K562 (cell line): ENCODE results near the gene CST8. TPM values are rescaled to one million over a fixed set of nuclear protein-coding genes. Genes with fewer than 3 reads are reported as not detected.

Source experiments
- ATAC-seq: fragments of 200-7000 bp; cut with Tn5 transposase; 3 replicates; pipeline ENCODE4 v1.9.1; 2020; ENCODE audit warnings: moderate library complexity
- BruUV-seq: library from RNA; stranded (reverse); fragments of 400-500 nt; replicated peaks from 2 replicates; lab custom pipeline; 2021; lab: Mats Ljungman, UMichigan
- CTCF ChIA-PET: fragments of 300-600 bp; formaldehyde crosslinking; extraction: SDS; loops from one replicate; lab custom pipeline; 2021; ENCODE audit warnings: low intra/inter-chr PET ratio; lab: Yijun Ruan, JAX
- POLR2A ChIA-PET: fragments of 300-600, 350-650 bp; sonication (Branson Sonifier 250); formaldehyde crosslinking; extraction: SDS; loops from one replicate; lab custom pipeline; 2021; ENCODE audit warnings: antibody characterized with exemption, inconsistent platforms; lab: Yijun Ruan, JAX
- DNase-seq, 4 experiments: peaks; one replicate each; pipeline versions ENCODE4 v3.0.0 to v3.0.0-alpha.2; 2011 to 2018; ENCODE audit warnings: low spot score in 3 of 4, mixed read lengths in 3 of 4; ENCODE audit errors: extremely low read depth in 1 of 4
- FAIRE-seq: peaks from 2 replicates; lab custom pipeline; 2011; peaks lifted over from hg19 to GRCh38; lab: Jason Lieb, UNC
- H2AFZ ChIP-seq: 2 replicates; pipeline ENCODE4 v1.6.0; 2011; ENCODE audit warnings: low read depth, low read length, control low read depth, inconsistent platforms
- H3K27ac ChIP-seq: fragments of 200-600 bp; 3 replicates; pipeline ENCODE4 v1.8.0; 2011; ENCODE audit warnings: low read depth, mild to moderate bottlenecking, control low read depth, inconsistent platforms, low read length, moderate library complexity, mixed read lengths; ENCODE audit errors: extremely low read depth
- H3K27me3 ChIP-seq, 2 experiments: fragments of 300-600 bp in 1 of 2; 2 replicates in 1 of 2; 3 replicates in 1 of 2; pipeline versions ENCODE4 v1.6.0 to v1.8.0; 2011; ENCODE audit warnings: inconsistent platforms in 2 of 2, low read length in 2 of 2, mild to moderate bottlenecking in 1 of 2, mixed read lengths in 1 of 2, moderate library complexity in 1 of 2; ENCODE audit not compliant: control insufficient read depth in 2 of 2, insufficient read depth in 2 of 2
- H3K36me3 ChIP-seq: fragments of 300-600 bp; 3 replicates; pipeline ENCODE4 v1.8.0; 2011; ENCODE audit warnings: mild to moderate bottlenecking, low read length, inconsistent platforms; ENCODE audit not compliant: control insufficient read depth, insufficient read depth
- H3K4me1 ChIP-seq, 2 experiments: fragments of 200-600 bp in 1 of 2; replicated peaks in 1 of 2; 2 replicates in 1 of 2; 3 replicates in 1 of 2; pipeline versions ENCODE4 v1.5.1 to v1.8.0; 2011; ENCODE audit warnings: inconsistent platforms in 2 of 2, low read length in 2 of 2, mild to moderate bottlenecking in 1 of 2, mixed read lengths in 1 of 2, moderate library complexity in 1 of 2; ENCODE audit not compliant: control insufficient read depth in 2 of 2, insufficient read depth in 2 of 2
- H3K4me2 ChIP-seq: 2 replicates; pipeline ENCODE4 v1.6.1; 2011; ENCODE audit warnings: low read length, control low read depth, inconsistent platforms, mixed read lengths; ENCODE audit not compliant: insufficient read depth
- H3K4me3 ChIP-seq: fragments of 200-600 bp; sonication (generic), shearing (Covaris generic); 2 replicates; pipeline ENCODE4 v1.5.1; 2016; ENCODE audit warnings: control low read depth, inconsistent platforms
- H3K79me2 ChIP-seq: fragments of 200-600 bp; 3 replicates; pipeline ENCODE4 v1.8.0; 2011; ENCODE audit warnings: low read length, inconsistent platforms; ENCODE audit not compliant: control insufficient read depth, insufficient read depth
- H3K9ac ChIP-seq, 2 experiments: 2 replicates each; pipeline versions ENCODE4 v1.6.0 to v1.6.1; 2011; ENCODE audit warnings: low read depth in 2 of 2, low read length in 2 of 2, control low read depth in 1 of 2, inconsistent platforms in 1 of 2, mild to moderate bottlenecking in 1 of 2, mixed read lengths in 1 of 2; ENCODE audit not compliant: insufficient read depth in 1 of 2
- H3K9me1 ChIP-seq: one replicate; pipeline ENCODE4 v1.6.0; 2011; ENCODE audit warnings: inconsistent platforms, mild to moderate bottlenecking, low read length, moderate library complexity; ENCODE audit not compliant: control insufficient read depth, insufficient read depth
- H3K9me3 ChIP-seq: replicated peaks from 2 replicates; pipeline ENCODE4 v1.5.1; 2011; ENCODE audit warnings: low read depth, low read length, inconsistent platforms; ENCODE audit not compliant: control insufficient read depth, insufficient read depth
- H4K20me1 ChIP-seq: replicated peaks from 2 replicates; pipeline ENCODE4 v1.6.1; 2011; ENCODE audit warnings: low read length, inconsistent platforms, mixed read lengths; ENCODE audit not compliant: control insufficient read depth, insufficient read depth
- CBFA2T2 ChIP-seq: fragments of 450-650 bp; conservative IDR thresholded peaks from 2 replicates; pipeline ENCODE4 v1.6.1; 2017; ENCODE audit warnings: mild to moderate bottlenecking
- FOXA1 ChIP-seq: fragments of 450-650 bp; IDR thresholded peaks from 2 replicates; pipeline ENCODE4 v1.6.1; 2016; ENCODE audit warnings: mild to moderate bottlenecking, borderline replicate concordance
- HEY1 ChIP-seq: fragments of 250-450 bp; sonication (Bioruptor Pico); IDR thresholded peaks from 2 replicates; pipeline ENCODE4 v1.5.0; 2020; ENCODE audit warnings: mild to moderate bottlenecking, moderate library complexity, borderline replicate concordance
- HMGN3 ChIP-seq: IDR thresholded peaks from 2 replicates; pipeline ENCODE4 v1.6.1; 2011; ENCODE audit warnings: borderline replicate concordance, low read depth, mild to moderate bottlenecking, mixed read lengths, low read length; ENCODE audit not compliant: insufficient read length; ENCODE audit errors: extremely low read depth
- MAFF ChIP-seq: IDR thresholded peaks from 2 replicates; pipeline ENCODE4 v1.6.1; 2012; ENCODE audit warnings: low read length, improper control_type of control experiment
- MEF2D ChIP-seq: conservative IDR thresholded peaks from 2 replicates; pipeline ENCODE4 v1.6.1; 2016; ENCODE audit warnings: low read depth, missing genetic modification characterization, missing compliant biosample characterization
- NFRKB ChIP-seq: fragments of 450-650 bp; IDR thresholded peaks from 2 replicates; pipeline ENCODE4 v1.6.1; 2016; ENCODE audit warnings: low read depth
- NR2C2 ChIP-seq, 2 experiments: fragments of 200-800 bp in 1 of 2; sonication (Bioruptor generic) in 1 of 2; sonication (generic) in 1 of 2; formaldehyde crosslinking in 1 of 2; IDR thresholded peaks; 2 replicates each; pipeline versions ENCODE4 v1.6.1 to v1.8.0; 2016 to 2022; ENCODE audit warnings: mild to moderate bottlenecking in 1 of 2, missing compliant biosample characterization in 1 of 2, missing genetic modification characterization in 1 of 2, missing genetic modification reagents in 1 of 2
- OTX1 ChIP-seq: fragments of 450-650 bp; formaldehyde crosslinking; IDR thresholded peaks from 2 replicates; pipeline ENCODE4 v1.4.0; 2022; ENCODE audit warnings: mild to moderate bottlenecking
- SMARCA4 ChIP-seq: fragments of 450-650 bp; IDR thresholded peaks from 2 replicates; pipeline ENCODE4 v1.6.1; 2016
- STAT6 ChIP-seq: sonication (generic); formaldehyde crosslinking; IDR thresholded peaks from 2 replicates; pipeline ENCODE4 v1.8.1; 2023; ENCODE audit warnings: mild to moderate bottlenecking, missing genetic modification reagents
- ZFPM2 ChIP-seq: fragments of 250-450 bp; sonication (Bioruptor Pico); IDR thresholded peaks from 2 replicates; pipeline ENCODE4 v1.5.1; 2022; ENCODE audit warnings: mild to moderate bottlenecking
- ZNF253 ChIP-seq: fragments of 250-450 bp; sonication (Bioruptor Pico); conservative IDR thresholded peaks from 2 replicates; pipeline ENCODE4 v1.6.1; 2021; ENCODE audit warnings: mild to moderate bottlenecking
- ZNF445 ChIP-seq: fragments of 250-450 bp; sonication (Bioruptor Pico); IDR thresholded peaks from 2 replicates; pipeline ENCODE4 v1.4.0; 2020; ENCODE audit warnings: low read depth, mild to moderate bottlenecking, moderate library complexity
- WGBS: fragments of 100-300 bp; shearing (Covaris generic); methylation state at CpG from one replicate; pipeline ENCODE4 v1.1.6; 2016; ENCODE audit warnings: low coverage, mixed read lengths; ENCODE audit not compliant: insufficient coverage; ENCODE audit errors: missing lambda C conversion rate; 5-methylcytosine and 5-hydroxymethylcytosine counted together
- in situ Hi-C: fragments of 300-500 bp; cut with MboI; formaldehyde crosslinking; loops from 4 replicates; pipeline ENCODE4 v1.15.0; 2018; ENCODE audit warnings: inconsistent platforms, mixed read lengths
- intact Hi-C: fragments of 100-400 bp; cut with micrococcal nuclease; formaldehyde crosslinking; loops from 2 replicates; pipeline ENCODE4 v1.14.2; 2022
- polyA plus RNA-seq, 8 experiments: library from polyadenylated mRNA; depleted of rRNA in 4 of 8; stranded (reverse) in 5 of 8; unstranded in 3 of 8; fragments of >200 nt; fragmentation: Nextera tagmentation in 2 of 8; fragmentation: Illumina TruSeq in 1 of 8; extraction: Ambion mirVana in 2 of 8; extraction: Trizol in 1 of 8; gene quantifications; 2 replicates each; pipeline versions ENCODE4 v1.2.1 to v1.2.3, GENCODE V29; 2011 to 2014; ENCODE audit warnings: inconsistent platforms in 1 of 8, missing spikeins in 1 of 8
- total RNA-seq, 7 experiments: library from RNA; depleted of rRNA in 6 of 7; stranded (reverse); fragments of >200 nt in 6 of 7; fragmentation: Illumina TruSeq in 2 of 7; extraction: Trizol in 2 of 7; gene quantifications; 2 replicates each; pipeline versions ENCODE4 v1.2.1 to v1.2.3, GENCODE V29; 2011 to 2021; ENCODE audit warnings: low replicate concordance in 1 of 7

CST8 gene
- total and polyA plus RNA-seq, 9 of the 15 experiments (the other 6 are each of a cell fraction or from before 2014, with no cell fraction given), result not detected

GRCh38 chr20:23477223-23477622 lies 13.7 kb upstream of the CST8 start:
- intact Hi-C loops, result no loop called here
- no peak overlapping the region for H3K9ac ChIP-seq
- no peaks in the 10 kb centered on the region for H3K9me3 ChIP-seq
- no peak overlapping the region for H3K27ac ChIP-seq
- no TSS peak for BruUV-seq
- in situ Hi-C loops, result no loop called here
- 0% methylated on average over 3 of the region's 3 CpGs for WGBS
- H3K4me3 ChIP-seq, result no peak overlapping the region
- H3K9me1 ChIP-seq, result no peaks in the 10 kb centered on the region
- H3K36me3 ChIP-seq, result no peaks in the 10 kb centered on the region
- no peaks in the 10 kb centered on the region for H3K4me1 ChIP-seq
- CTCF ChIA-PET, result no interaction called here
- POLR2A ChIA-PET, result no interaction called here
- ATAC-seq (no peak), FAIRE-seq (no peak), DNase-seq (no peak)
- TF ChIP-seq ZNF253 (CRISPR knock-in tag) (no peak), SMARCA4 (no peak)
- H3K79me2 ChIP-seq, result no peaks in the 10 kb centered on the region
- H3K4me2 ChIP-seq, result no peak overlapping the region
- no peaks in the 10 kb centered on the region for H4K20me1 ChIP-seq
- H2AFZ ChIP-seq, result no peak overlapping the region
- peaks cover 0 to 10% of the 10 kb centered on the region in 2 experiments; a peak in 2 of 5 replicates for H3K27me3 ChIP-seq

GRCh38 chr20:23479043-23479442 lies 11.9 kb upstream of the CST8 start:
- no peak overlapping the region for H3K27ac ChIP-seq
- CTCF ChIA-PET, result no interaction called here
- no peaks in the 10 kb centered on the region for H3K79me2 ChIP-seq
- 0% methylated on average over 4 of the region's 4 CpGs for WGBS
- FAIRE-seq (no peak), DNase-seq (no peak), ATAC-seq (no peak)
- POLR2A ChIA-PET, result no interaction called here
- no peaks in the 10 kb centered on the region for H3K9me1 ChIP-seq
- TF ChIP-seq MAFF, result no peak
- TF ChIP-seq ZNF445 (CRISPR knock-in tag), result no peak
- no peak for TF ChIP-seq NR2C2 (CRISPR knock-in tag; IDR thresholded peaks at IDR 0.05)
- no peak for TF ChIP-seq NR2C2 (tag; IDR thresholded peaks at IDR 0.05)
- no peak for TF ChIP-seq FOXA1
- TF ChIP-seq OTX1 (CRISPR knock-in tag), result no peak
- no peak for TF ChIP-seq NFRKB
- TF ChIP-seq CBFA2T2, result no peak
- no peak for TF ChIP-seq MEF2D (tag)
- no peak for TF ChIP-seq ZFPM2 (CRISPR knock-in tag)
- no peak for TF ChIP-seq HMGN3
- TF ChIP-seq STAT6, result no peak
- TF ChIP-seq HEY1, result no peak
- H3K4me2 ChIP-seq, result no peak overlapping the region
- no peak overlapping the region for H3K9ac ChIP-seq
- no peaks in the 10 kb centered on the region for H4K20me1 ChIP-seq
- H3K9me3 ChIP-seq, result no peaks in the 10 kb centered on the region
- H3K4me3 ChIP-seq, result no peak overlapping the region
- intact Hi-C loops, result no loop called here
- BruUV-seq, result no TSS peak
- peaks cover 0 to 10% of the 10 kb centered on the region in 2 experiments; a peak in 2 of 5 replicates for H3K27me3 ChIP-seq
- H3K36me3 ChIP-seq, result no peaks in the 10 kb centered on the region
- in situ Hi-C loops, result no loop called here
- H3K4me1 ChIP-seq, result no peaks in the 10 kb centered on the region
- H2AFZ ChIP-seq, result no peak overlapping the region
